ENCODE data around the gene C6orf141.

C6orf141 gene

GRCh38 chr6:49549691-49550491 is 577 bp upstream of the C6orf141 start:
- Histone ChIP-seq H3K9me3 (ENCODE audit: insufficient read depth, low read length) (no peaks in the 10 kb centered on the region), H3K27me3 (ENCODE audit: insufficient read depth, insufficient read length) (no peaks in the 10 kb centered on the region), H3K36me3 (ENCODE audit: insufficient read depth, insufficient read length, low read length) (no peaks in the 10 kb centered on the region), H3K9ac (ENCODE audit: insufficient read length, low read depth) (peak overlapping the region; percentile 89), H3K4me3 (ENCODE audit: insufficient read length, low read depth) (peak overlapping the region; percentile 75), H3K4me1 (ENCODE audit: insufficient read depth, insufficient read length) (no peaks in the 10 kb centered on the region)
- DNase-seq (ENCODE audit: low read depth, low spot score), result no peak
- TF ChIP-seq ZNF274 (IDR thresholded peaks at IDR 0.05; ENCODE audit: low read depth, low read length) (no peak), SUZ12 (IDR thresholded peaks at IDR 0.05; ENCODE audit: extremely low read depth, insufficient read depth, insufficient read length) (no peak), YY1 (IDR thresholded peaks at IDR 0.05; ENCODE audit: insufficient read depth, insufficient read length) (no peak)

GRCh38 chr6:49551078-49551865 is 804 bp downstream of the C6orf141 start:
- peak; percentile 61 for DNase-seq (ENCODE audit: low read depth, low spot score)
- no peaks in the 10 kb centered on the region for H3K27me3 ChIP-seq (ENCODE audit: insufficient read depth, insufficient read length)
- no peaks in the 10 kb centered on the region for H3K36me3 ChIP-seq (ENCODE audit: insufficient read depth, insufficient read length, low read length)
- TF ChIP-seq SUZ12 (IDR thresholded peaks at IDR 0.05; ENCODE audit: extremely low read depth, insufficient read depth, insufficient read length) (no peak), YY1 (IDR thresholded peaks at IDR 0.05; ENCODE audit: insufficient read depth, insufficient read length) (no peak), ZNF274 (IDR thresholded peaks at IDR 0.05; ENCODE audit: low read depth, low read length) (no peak)
- H3K9ac ChIP-seq (ENCODE audit: insufficient read length, low read depth), result peak overlapping the region; percentile 89
- no peaks in the 10 kb centered on the region for H3K4me1 ChIP-seq (ENCODE audit: insufficient read depth, insufficient read length)
- peak overlapping the region; percentile 75 for H3K4me3 ChIP-seq (ENCODE audit: insufficient read length, low read depth)
- no peaks in the 10 kb centered on the region for H3K9me3 ChIP-seq (ENCODE audit: insufficient read depth, low read length)

DNA sequence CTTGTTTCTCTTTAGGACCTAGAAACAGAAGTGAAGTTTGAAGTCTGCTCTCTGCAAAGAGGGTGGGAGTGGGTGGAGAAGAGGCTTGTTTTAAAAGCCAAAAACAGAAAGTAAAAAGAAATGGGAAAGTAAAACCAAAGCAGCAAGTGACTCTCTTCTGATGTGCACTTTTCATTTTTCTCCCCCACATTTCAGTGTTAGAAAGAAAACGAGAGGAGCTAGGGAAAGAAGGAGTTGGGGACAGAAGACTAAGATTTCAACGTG is 1.3 kb downstream of the C6orf141 start:
- H3K36me3 ChIP-seq (ENCODE audit: insufficient read depth, insufficient read length, low read length), result no peaks in the 10 kb centered on the region
- H3K9me3 ChIP-seq (ENCODE audit: insufficient read depth, low read length), result no peaks in the 10 kb centered on the region
- TF ChIP-seq ZNF274 (IDR thresholded peaks at IDR 0.05; ENCODE audit: low read depth, low read length), result no peak
- TF ChIP-seq YY1 (IDR thresholded peaks at IDR 0.05; ENCODE audit: insufficient read depth, insufficient read length), result no peak
- TF ChIP-seq SUZ12 (IDR thresholded peaks at IDR 0.05; ENCODE audit: extremely low read depth, insufficient read depth, insufficient read length), result no peak
- H3K9ac ChIP-seq (ENCODE audit: insufficient read length, low read depth), result no peak overlapping the region
- DNase-seq (ENCODE audit: low read depth, low spot score), result no peak
- peak overlapping the region; percentile 26 for H3K4me3 ChIP-seq (ENCODE audit: insufficient read length, low read depth)
- H3K4me1 ChIP-seq (ENCODE audit: insufficient read depth, insufficient read length), result no peaks in the 10 kb centered on the region
- no peaks in the 10 kb centered on the region for H3K27me3 ChIP-seq (ENCODE audit: insufficient read depth, insufficient read length)

DNA sequence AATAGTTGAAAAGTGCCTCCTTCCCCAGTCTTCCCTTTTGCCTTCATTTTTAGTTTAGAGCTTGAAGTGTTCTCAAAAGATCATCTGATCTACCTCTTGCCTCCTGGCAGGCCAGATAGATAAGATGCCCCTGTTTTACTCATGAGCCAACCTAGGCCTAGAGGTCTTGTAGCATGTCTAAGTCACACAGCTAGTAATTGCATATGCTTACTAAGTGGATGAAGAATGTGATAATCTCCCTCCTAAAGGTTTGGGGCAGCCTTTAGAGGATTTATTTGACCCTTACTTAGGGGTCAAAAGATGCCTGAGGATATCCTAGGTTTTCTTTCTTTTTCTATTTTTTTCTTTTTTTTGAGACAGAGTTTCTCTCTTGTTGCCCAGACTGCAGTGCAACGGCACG is 2.1 kb downstream of the C6orf141 start:
- TF ChIP-seq ZNF274 (IDR thresholded peaks at IDR 0.05; ENCODE audit: low read depth, low read length) (no peak), YY1 (IDR thresholded peaks at IDR 0.05; ENCODE audit: insufficient read depth, insufficient read length) (no peak), SUZ12 (IDR thresholded peaks at IDR 0.05; ENCODE audit: extremely low read depth, insufficient read depth, insufficient read length) (no peak)
- no peaks in the 10 kb centered on the region for H3K36me3 ChIP-seq (ENCODE audit: insufficient read depth, insufficient read length, low read length)
- no peak for DNase-seq (ENCODE audit: low read depth, low spot score)
- H3K4me1 ChIP-seq (ENCODE audit: insufficient read depth, insufficient read length), result no peaks in the 10 kb centered on the region
- H3K9me3 ChIP-seq (ENCODE audit: insufficient read depth, low read length), result no peaks in the 10 kb centered on the region
- H3K4me3 ChIP-seq (ENCODE audit: insufficient read length, low read depth), result no peak overlapping the region
- H3K27me3 ChIP-seq (ENCODE audit: insufficient read depth, insufficient read length), result no peaks in the 10 kb centered on the region
- H3K9ac ChIP-seq (ENCODE audit: insufficient read length, low read depth), result no peak overlapping the region

GRCh38 chr6:49553384-49553783 is 2.9 kb downstream of the C6orf141 start:
- no peak overlapping the region for H3K9ac ChIP-seq (ENCODE audit: insufficient read length, low read depth)
- no peaks in the 10 kb centered on the region for H3K27me3 ChIP-seq (ENCODE audit: insufficient read depth, insufficient read length)
- DNase-seq (ENCODE audit: low read depth, low spot score), result no peak
- no peaks in the 10 kb centered on the region for H3K9me3 ChIP-seq (ENCODE audit: insufficient read depth, low read length)
- H3K4me3 ChIP-seq (ENCODE audit: insufficient read length, low read depth), result no peak overlapping the region
- H3K4me1 ChIP-seq (ENCODE audit: insufficient read depth, insufficient read length), result no peaks in the 10 kb centered on the region
- H3K36me3 ChIP-seq (ENCODE audit: insufficient read depth, insufficient read length, low read length), result no peaks in the 10 kb centered on the region
- TF ChIP-seq ZNF274 (IDR thresholded peaks at IDR 0.05; ENCODE audit: low read depth, low read length) (no peak), YY1 (IDR thresholded peaks at IDR 0.05; ENCODE audit: insufficient read depth, insufficient read length) (no peak), SUZ12 (IDR thresholded peaks at IDR 0.05; ENCODE audit: extremely low read depth, insufficient read depth, insufficient read length) (no peak)

DNA sequence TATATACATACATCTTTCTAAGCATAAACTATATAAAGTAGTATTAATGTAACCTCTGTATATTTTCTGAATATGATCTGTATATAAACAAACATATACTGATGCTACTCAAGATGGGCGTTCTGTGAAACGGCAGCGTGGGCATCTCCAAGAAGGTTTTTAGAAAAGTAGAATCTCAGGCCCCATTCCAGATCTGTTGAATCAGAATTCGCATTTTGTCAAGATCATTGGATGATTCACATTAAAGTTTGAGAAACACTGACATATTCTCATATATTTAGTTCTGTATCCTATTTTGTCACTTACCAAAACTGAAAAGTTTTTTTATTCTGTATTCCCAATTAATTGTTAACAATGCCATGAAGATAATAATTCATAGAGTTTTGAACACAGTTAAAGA is 5.5 kb downstream of the C6orf141 start:
- Histone ChIP-seq H3K4me1 (ENCODE audit: insufficient read depth, insufficient read length) (no peaks in the 10 kb centered on the region), H3K4me3 (ENCODE audit: insufficient read length, low read depth) (no peak overlapping the region), H3K27me3 (ENCODE audit: insufficient read depth, insufficient read length) (no peaks in the 10 kb centered on the region), H3K9ac (ENCODE audit: insufficient read length, low read depth) (no peak overlapping the region), H3K9me3 (ENCODE audit: insufficient read depth, low read length) (no peaks in the 10 kb centered on the region), H3K36me3 (ENCODE audit: insufficient read depth, insufficient read length, low read length) (no peaks in the 10 kb centered on the region)
- TF ChIP-seq ZNF274 (IDR thresholded peaks at IDR 0.05; ENCODE audit: low read depth, low read length) (no peak), YY1 (IDR thresholded peaks at IDR 0.05; ENCODE audit: insufficient read depth, insufficient read length) (no peak), SUZ12 (IDR thresholded peaks at IDR 0.05; ENCODE audit: extremely low read depth, insufficient read depth, insufficient read length) (no peak)
- DNase-seq (ENCODE audit: low read depth, low spot score), result no peak

- Histone ChIP-seq H3K9me3 (ENCODE audit: insufficient read depth, low read length) (no peaks in the 10 kb centered on the region), H3K4me1 (ENCODE audit: insufficient read depth, insufficient read length) (no peaks in the 10 kb centered on the region), H3K4me3 (ENCODE audit: insufficient read length, low read depth) (no peak overlapping the region), H3K9ac (ENCODE audit: insufficient read length, low read depth) (no peak overlapping the region), H3K36me3 (ENCODE audit: insufficient read depth, insufficient read length, low read length) (no peaks in the 10 kb centered on the region), H3K27me3 (ENCODE audit: insufficient read depth, insufficient read length) (no peaks in the 10 kb centered on the region)
- DNase-seq (ENCODE audit: low read depth, low spot score), result no peak
- TF ChIP-seq SUZ12 (IDR thresholded peaks at IDR 0.05; ENCODE audit: extremely low read depth, insufficient read depth, insufficient read length) (no peak), YY1 (IDR thresholded peaks at IDR 0.05; ENCODE audit: insufficient read depth, insufficient read length) (no peak), ZNF274 (IDR thresholded peaks at IDR 0.05; ENCODE audit: low read depth, low read length) (no peak)
Measured at GRCh38 chr6:49556429-49556837, 6.0 kb downstream of the C6orf141 start.

All from NT2/D1 (cell line).